ENCODE data around the gene FBXW2. TPM values are rescaled to one million over a fixed set of nuclear protein-coding genes. Genes with fewer than 3 reads are reported as not detected.

Gene FBXW2
- 10 to 100 TPM; 70.9 to 83.3 TPM for total RNA-seq

GRCh38 chr9:120792898-120793765, at the start of gene FBXW2:
Gene FBXW2 (minus strand): TSS chr9:120793416. CDS start chr9:120788258, 5,158 bp downstream.
- CTCF ChIA-PET = interaction anchor here (0.6 to 1.4 kb wide), 9 partner anchors 10 to 87 kb away, joined by 3 to 5 read pairs (median 3); no protein-coding TSS in a partner anchor
- POLR2A ChIA-PET = interaction anchor here (0.5 to 0.9 kb wide), 4 partner anchors 9 to 75 kb away, joined by 3 to 5 read pairs (median 3); no protein-coding TSS in a partner anchor
- Mint-ChIP-seq H3K27me3 (no peaks in the 10 kb centered on the region), H3K4me3 (peak within 1 kb of the TSS; percentile 82), H3K9me3 (no peaks in the 10 kb centered on the region), H3K36me3 (ENCODE audit: low read depth) (peaks cover 17% of the 10 kb centered on the region), H3K27ac (peak within 1 kb of the TSS; percentile 98), H3K4me1 (peaks cover 45% of the 10 kb centered on the region)
- DNase-seq = peak; percentile 90

DNA sequence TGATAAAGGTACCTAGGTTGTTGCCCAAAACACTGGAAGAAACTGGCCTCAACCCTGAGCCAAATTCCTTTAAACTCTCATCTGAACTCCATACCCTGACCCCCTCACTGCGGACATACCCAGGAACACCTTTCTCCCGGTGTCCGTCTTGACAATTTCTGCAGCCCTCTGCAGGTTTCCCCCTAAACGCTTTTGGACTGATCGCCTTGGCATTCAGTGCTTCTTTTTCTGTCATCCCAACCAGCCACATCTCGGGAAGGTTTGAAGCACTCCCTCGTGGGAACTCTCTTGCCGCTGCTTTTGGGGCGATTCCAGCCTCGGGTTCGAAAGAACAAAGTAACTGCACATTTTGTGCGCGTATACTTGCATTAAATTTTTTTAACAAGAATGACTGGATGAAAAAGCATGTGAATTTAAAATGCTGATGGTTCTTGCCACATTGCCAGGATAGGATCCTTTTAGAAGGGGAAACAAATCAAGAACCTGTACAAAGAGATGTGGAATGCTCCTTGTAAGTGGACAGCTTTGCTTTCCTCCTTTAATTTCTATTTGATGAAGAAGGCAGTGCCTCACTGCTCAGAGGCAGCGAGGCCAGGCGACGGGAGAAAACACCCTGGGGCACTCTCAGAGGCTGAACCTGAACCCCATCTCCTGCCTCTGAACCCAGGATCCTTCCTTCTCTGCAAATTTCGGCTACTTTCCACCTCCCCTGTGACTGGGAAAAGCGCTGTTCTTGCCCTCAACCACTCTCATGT, 48.9 kb upstream of the FBXW2 start:
- Mint-ChIP-seq H3K4me1 (peaks cover 76% of the 10 kb centered on the region), H3K27me3 (no peaks in the 10 kb centered on the region), H3K27ac (peak overlapping the region; percentile 98), H3K9me3 (no peaks in the 10 kb centered on the region), H3K36me3 (ENCODE audit: low read depth) (peaks cover 64% of the 10 kb centered on the region), H3K4me3 (peak overlapping the region; percentile 95)
- DNase-seq = no peak
- CTCF ChIA-PET = no interaction called here
- POLR2A ChIA-PET = no interaction called here

- Mint-ChIP-seq H3K4me3 (no peak overlapping the region), H3K27me3 (no peaks in the 10 kb centered on the region), H3K9me3 (no peaks in the 10 kb centered on the region), H3K27ac (peak overlapping the region; percentile 38), H3K36me3 (ENCODE audit: low read depth) (peaks cover 51% of the 10 kb centered on the region), H3K4me1 (peaks cover 55% of the 10 kb centered on the region)
- POLR2A ChIA-PET = no interaction called here
- DNase-seq = no peak
- CTCF ChIA-PET = interaction anchor here (0.9 kb wide), 1 partner anchor 75 kb away, joined by 3 read pairs; no protein-coding TSS in a partner anchor
Measured at GRCh38 chr9:120839146-120839545, 45.9 kb upstream of the FBXW2 start.

- no peaks in the 10 kb centered on the region for H3K9me3 Mint-ChIP-seq
- no peak for DNase-seq
- H3K27me3 Mint-ChIP-seq = no peaks in the 10 kb centered on the region
- ChIA-PET POLR2A (no interaction called here), CTCF (interaction anchor here (1.0 kb wide), 1 partner anchor 11 kb away, joined by 3 read pairs; no protein-coding TSS in a partner anchor)
- peaks cover 50% of the 10 kb centered on the region for H3K4me1 Mint-ChIP-seq
- no peak overlapping the region for H3K27ac Mint-ChIP-seq
- H3K4me3 Mint-ChIP-seq = no peak overlapping the region
- H3K36me3 Mint-ChIP-seq (ENCODE audit: low read depth) = peaks cover 46% of the 10 kb centered on the region
Measured at GRCh38 chr9:120837921-120838320, 44.7 kb upstream of the FBXW2 start.

DNA sequence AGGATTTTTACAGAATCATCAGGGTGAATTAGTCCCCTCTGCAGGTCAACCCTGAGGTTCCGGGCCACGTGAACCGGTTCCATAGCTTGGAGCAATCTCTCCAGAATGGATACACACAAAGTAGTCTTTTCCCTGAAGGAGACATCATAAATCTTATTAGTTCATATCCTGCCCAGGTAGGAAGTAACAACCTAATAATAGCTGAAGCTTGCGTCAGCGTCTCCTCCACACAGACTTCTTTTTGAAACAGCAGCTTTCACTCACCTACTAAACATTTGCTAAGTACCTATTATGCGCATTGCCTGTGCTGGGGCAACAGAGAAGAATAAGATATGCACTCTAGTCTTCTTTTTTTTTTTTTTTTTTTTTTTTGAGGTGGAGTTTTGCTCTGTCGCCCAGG, 40.1 kb upstream of the FBXW2 start:
- H3K36me3 Mint-ChIP-seq (ENCODE audit: low read depth) = peaks cover 48% of the 10 kb centered on the region
- no peaks in the 10 kb centered on the region for H3K27me3 Mint-ChIP-seq
- CTCF ChIA-PET = interaction anchor here (0.7 to 1.3 kb wide), 3 partner anchors 11 to 62 kb away, joined by 3 to 5 read pairs (median 3); no protein-coding TSS in a partner anchor
- H3K27ac Mint-ChIP-seq = no peak overlapping the region
- H3K4me1 Mint-ChIP-seq = peaks cover 18% of the 10 kb centered on the region
- H3K4me3 Mint-ChIP-seq = no peak overlapping the region
- H3K9me3 Mint-ChIP-seq = no peaks in the 10 kb centered on the region
- no peak for DNase-seq
- POLR2A ChIA-PET = no interaction called here

DNA sequence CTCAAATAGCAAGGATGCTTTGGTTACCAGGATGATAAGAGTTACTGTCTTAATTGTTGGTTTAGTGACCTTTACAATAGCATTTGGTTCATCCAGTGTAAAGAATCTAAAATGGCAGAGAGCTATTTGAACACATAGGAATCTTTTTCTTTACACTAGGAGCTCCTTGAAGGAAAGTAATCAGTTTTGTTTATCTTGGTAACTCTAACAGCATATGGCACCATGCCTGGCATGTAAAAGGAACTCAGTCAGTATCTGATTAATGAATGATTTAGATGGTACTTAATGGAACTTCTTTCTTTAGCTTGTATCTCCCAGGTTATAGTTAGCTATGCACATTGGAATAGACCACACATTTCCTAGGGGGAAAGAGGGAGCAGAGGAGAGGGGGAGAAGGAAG, 39.6 kb upstream of the FBXW2 start:
- no peaks in the 10 kb centered on the region for H3K27me3 Mint-ChIP-seq
- no peak overlapping the region for H3K27ac Mint-ChIP-seq
- CTCF ChIA-PET = interaction anchor here (0.6 to 1.3 kb wide), 4 partner anchors 10 to 62 kb away, joined by 3 to 6 read pairs (median 4); no protein-coding TSS in a partner anchor
- no peak overlapping the region for H3K4me3 Mint-ChIP-seq
- POLR2A ChIA-PET = no interaction called here
- H3K4me1 Mint-ChIP-seq = peaks cover 14% of the 10 kb centered on the region
- peaks cover 44% of the 10 kb centered on the region for H3K36me3 Mint-ChIP-seq (ENCODE audit: low read depth)
- no peaks in the 10 kb centered on the region for H3K9me3 Mint-ChIP-seq
- no peak for DNase-seq

GRCh38 chr9:120830865-120831264, 37.6 kb upstream of the FBXW2 start:
- CTCF ChIA-PET = interaction anchor here (0.6 to 1.2 kb wide), 2 partner anchors 35 to 64 kb away, joined by 3 read pairs; no protein-coding TSS in a partner anchor
- POLR2A ChIA-PET = interaction anchor here (0.6 kb wide), 1 partner anchor 9 kb away, joined by 3 read pairs; no protein-coding TSS in a partner anchor
- peaks cover 6% of the 10 kb centered on the region for H3K4me1 Mint-ChIP-seq
- H3K27me3 Mint-ChIP-seq = no peaks in the 10 kb centered on the region
- H3K4me3 Mint-ChIP-seq = no peak overlapping the region
- peaks cover 48% of the 10 kb centered on the region for H3K36me3 Mint-ChIP-seq (ENCODE audit: low read depth)
- H3K9me3 Mint-ChIP-seq = no peaks in the 10 kb centered on the region
- no peak for DNase-seq
- H3K27ac Mint-ChIP-seq = no peak overlapping the region

- CTCF ChIA-PET = interaction anchor here (0.6 kb wide), 1 partner anchor 65 kb away, joined by 3 read pairs; no protein-coding TSS in a partner anchor
- H3K4me3 Mint-ChIP-seq = no peak overlapping the region
- no peak for DNase-seq
Measured at GRCh38 chr9:120830151-120830550, 36.9 kb upstream of the FBXW2 start.

GRCh38 chr9:120829650-120830049, 36.4 kb upstream of the FBXW2 start:
- CTCF ChIA-PET = no interaction called here
- POLR2A ChIA-PET = no interaction called here
- Mint-ChIP-seq H3K27me3 (no peaks in the 10 kb centered on the region), H3K36me3 (ENCODE audit: low read depth) (peaks cover 49% of the 10 kb centered on the region), H3K4me3 (no peak overlapping the region), H3K27ac (no peak overlapping the region), H3K9me3 (no peaks in the 10 kb centered on the region), H3K4me1 (peaks cover 3% of the 10 kb centered on the region)
- no peak for DNase-seq

More at GRCh38 chr9:120830151-120830550, 36.9 kb upstream of the FBXW2 start:
- peaks cover 47% of the 10 kb centered on the region for H3K36me3 Mint-ChIP-seq (ENCODE audit: low read depth)
- no peak overlapping the region for H3K27ac Mint-ChIP-seq
- POLR2A ChIA-PET = no interaction called here
- no peaks in the 10 kb centered on the region for H3K27me3 Mint-ChIP-seq
- H3K4me1 Mint-ChIP-seq = peaks cover 4% of the 10 kb centered on the region
- H3K9me3 Mint-ChIP-seq = no peaks in the 10 kb centered on the region

DNA sequence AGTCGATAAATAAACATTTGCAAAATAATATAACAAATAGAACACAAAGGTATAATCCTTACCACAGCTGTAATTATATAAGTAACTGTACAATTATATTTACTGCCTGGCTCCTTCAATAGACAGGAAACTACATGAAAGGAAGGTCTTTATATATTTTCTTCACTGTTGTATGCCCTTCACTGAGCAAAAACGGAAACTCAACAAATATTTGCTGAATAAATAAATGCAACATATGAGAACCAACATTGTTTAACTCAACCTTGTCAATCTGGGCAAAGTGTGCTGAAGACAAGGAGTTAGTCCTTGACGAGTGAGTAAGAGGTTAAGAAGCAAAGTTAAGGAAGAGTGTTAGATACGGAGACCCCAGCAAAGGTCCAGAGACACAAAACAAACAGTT, 26.9 kb upstream of the FBXW2 start:
- no peaks in the 10 kb centered on the region for H3K27me3 Mint-ChIP-seq
- POLR2A ChIA-PET = no interaction called here
- CTCF ChIA-PET = no interaction called here
- H3K27ac Mint-ChIP-seq = no peak overlapping the region
- no peaks in the 10 kb centered on the region for H3K9me3 Mint-ChIP-seq
- no peak for DNase-seq
- H3K36me3 Mint-ChIP-seq (ENCODE audit: low read depth) = peaks cover 56% of the 10 kb centered on the region
- no peaks in the 10 kb centered on the region for H3K4me1 Mint-ChIP-seq
- no peak overlapping the region for H3K4me3 Mint-ChIP-seq

DNA sequence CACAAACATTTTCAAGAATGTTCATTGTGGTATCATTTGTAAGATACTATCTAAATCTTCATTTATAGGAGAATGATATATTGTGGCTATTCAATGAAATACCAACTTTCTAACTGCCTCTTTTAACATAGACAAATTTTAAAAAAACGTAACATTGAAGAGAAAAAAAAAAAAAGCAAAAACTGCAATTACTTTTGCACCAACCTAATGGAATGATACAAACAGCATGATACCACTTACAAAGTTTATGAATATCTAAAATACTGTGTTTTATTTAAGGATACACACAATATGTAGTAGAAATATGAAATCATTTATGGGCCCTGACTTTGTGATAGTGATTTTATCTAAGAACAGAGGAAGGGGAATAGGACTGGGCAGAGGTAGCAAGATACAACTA, 25.4 kb upstream of the FBXW2 start:
- Mint-ChIP-seq H3K36me3 (ENCODE audit: low read depth) (peaks cover 47% of the 10 kb centered on the region), H3K9me3 (no peaks in the 10 kb centered on the region), H3K4me3 (no peak overlapping the region), H3K27ac (no peak overlapping the region), H3K27me3 (no peaks in the 10 kb centered on the region), H3K4me1 (no peaks in the 10 kb centered on the region)
- POLR2A ChIA-PET = no interaction called here
- CTCF ChIA-PET = no interaction called here
- no peak for DNase-seq

DNA sequence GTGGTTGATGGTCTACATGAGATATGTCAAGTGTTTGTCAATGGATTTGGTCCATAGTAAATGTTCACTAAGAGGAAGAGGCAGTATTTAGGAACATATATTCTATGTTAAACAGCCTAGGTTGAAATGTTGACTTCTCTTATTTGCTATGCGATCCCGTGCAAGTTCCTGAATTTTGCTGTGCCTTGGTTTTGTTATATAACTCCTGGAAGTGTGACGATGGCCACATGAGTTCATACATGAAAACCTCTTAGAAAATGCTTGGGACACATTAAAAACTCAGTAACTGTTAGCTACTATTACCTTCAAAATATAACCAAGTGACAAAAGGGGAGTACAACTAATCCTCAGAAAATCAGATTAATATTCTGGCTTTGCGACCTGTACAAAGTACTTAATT, 21.9 kb upstream of the FBXW2 start:
- H3K36me3 Mint-ChIP-seq (ENCODE audit: low read depth) = peaks cover 31% of the 10 kb centered on the region
- H3K4me3 Mint-ChIP-seq = no peak overlapping the region
- no peaks in the 10 kb centered on the region for H3K4me1 Mint-ChIP-seq
- H3K27me3 Mint-ChIP-seq = no peaks in the 10 kb centered on the region
- DNase-seq = no peak
- ChIA-PET POLR2A (no interaction called here), CTCF (interaction anchor here (0.7 kb wide), 1 partner anchor 265 kb away, joined by 3 read pairs; no protein-coding TSS in a partner anchor)
- H3K9me3 Mint-ChIP-seq = peaks cover 5% of the 10 kb centered on the region
- H3K27ac Mint-ChIP-seq = no peak overlapping the region

- Mint-ChIP-seq H3K4me3 (no peak overlapping the region), H3K27me3 (no peaks in the 10 kb centered on the region), H3K9me3 (peaks cover 43% of the 10 kb centered on the region), H3K36me3 (ENCODE audit: low read depth) (peaks cover 28% of the 10 kb centered on the region), H3K4me1 (no peaks in the 10 kb centered on the region), H3K27ac (no peak overlapping the region)
- no peak for DNase-seq
- ChIA-PET CTCF (no interaction called here), POLR2A (no interaction called here)
Measured at GRCh38 chr9:120808931-120809330, 15.7 kb upstream of the FBXW2 start.

Data from activated CD4-positive, alpha-beta T cell treated with anti-CD3 and anti-CD28 coated beads, Interleukin-2, amount 10 ng/mL, durations not matched to agents 7 days and 5 days (primary cell).